Mammary epithelial cell (primary cell): ENCODE results near the gene JMJD1C.

Source experiments
- EZH2 ChIP-seq: IDR thresholded peaks from 2 replicates; pipeline ENCODE4 v1.6.1; 2012; ENCODE audit warnings: low read length, inconsistent platforms, borderline replicate concordance
- TF ChIP-seq, protein P1 (sequence below), 2 donors: IDR thresholded peaks in 1 of 2; conservative IDR thresholded peaks in 1 of 2; 2 replicates each; pipeline ENCODE4 v1.5.1; 2011 to 2012; ENCODE audit warnings: inconsistent platforms in 2 of 2, low read length in 2 of 2, mild to moderate bottlenecking in 2 of 2, control low read depth in 1 of 2, low read depth in 1 of 2; ENCODE audit not compliant: insufficient read depth in 1 of 2; ENCODE audit errors: extremely low read depth in 1 of 2

GRCh38 chr10:63253040-63253439 lies 212.7 kb downstream of the JMJD1C start:
- TF ChIP-seq, protein P1, sequence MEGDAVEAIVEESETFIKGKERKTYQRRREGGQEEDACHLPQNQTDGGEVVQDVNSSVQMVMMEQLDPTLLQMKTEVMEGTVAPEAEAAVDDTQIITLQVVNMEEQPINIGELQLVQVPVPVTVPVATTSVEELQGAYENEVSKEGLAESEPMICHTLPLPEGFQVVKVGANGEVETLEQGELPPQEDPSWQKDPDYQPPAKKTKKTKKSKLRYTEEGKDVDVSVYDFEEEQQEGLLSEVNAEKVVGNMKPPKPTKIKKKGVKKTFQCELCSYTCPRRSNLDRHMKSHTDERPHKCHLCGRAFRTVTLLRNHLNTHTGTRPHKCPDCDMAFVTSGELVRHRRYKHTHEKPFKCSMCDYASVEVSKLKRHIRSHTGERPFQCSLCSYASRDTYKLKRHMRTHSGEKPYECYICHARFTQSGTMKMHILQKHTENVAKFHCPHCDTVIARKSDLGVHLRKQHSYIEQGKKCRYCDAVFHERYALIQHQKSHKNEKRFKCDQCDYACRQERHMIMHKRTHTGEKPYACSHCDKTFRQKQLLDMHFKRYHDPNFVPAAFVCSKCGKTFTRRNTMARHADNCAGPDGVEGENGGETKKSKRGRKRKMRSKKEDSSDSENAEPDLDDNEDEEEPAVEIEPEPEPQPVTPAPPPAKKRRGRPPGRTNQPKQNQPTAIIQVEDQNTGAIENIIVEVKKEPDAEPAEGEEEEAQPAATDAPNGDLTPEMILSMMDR (conservative IDR thresholded peaks at IDR 0.05 in 1 of 2, IDR thresholded peaks at IDR 0.05 in 1 of 2; ENCODE audit: extremely low read depth in 1 of 2, insufficient read depth in 1 of 2, low read depth in 1 of 2, low read length in 2 of 2): no peak
- TF ChIP-seq EZH2: no peak
